Keratinocyte (primary cell): ENCODE results near the gene SEZ6. TPM values are rescaled to one million over a fixed set of nuclear protein-coding genes. Genes with fewer than 3 reads are reported as not detected.

Source experiments
- DNase-seq: peaks from one replicate; pipeline ENCODE4 v3.0.0-alpha.2; 2011; ENCODE audit warnings: low read depth, missing footprints, low spot score
- FAIRE-seq: peaks from 2 replicates; lab custom pipeline; 2011; peaks lifted over from hg19 to GRCh38; lab: Jason Lieb, UNC
- H2AFZ ChIP-seq: 2 replicates; pipeline ENCODE4 v1.6.0; 2012; ENCODE audit warnings: low read length, control low read depth, inconsistent platforms; ENCODE audit not compliant: control insufficient read depth
- H3K27ac ChIP-seq: 2 replicates; pipeline ENCODE4 v1.5.1; 2011; ENCODE audit warnings: low read length; ENCODE audit not compliant: control insufficient read depth, insufficient read depth
- H3K27me3 ChIP-seq: 3 replicates; pipeline ENCODE4 v1.6.0; 2011; ENCODE audit warnings: low read length; ENCODE audit not compliant: control insufficient read depth, insufficient read depth; ENCODE audit errors: extremely low read depth
- H3K36me3 ChIP-seq, 2 experiments: 2 replicates in 1 of 2; 3 replicates in 1 of 2; pipeline ENCODE4 v1.5.1; 2011; ENCODE audit warnings: low read length in 2 of 2, mild to moderate bottlenecking in 1 of 2; ENCODE audit not compliant: control insufficient read depth in 2 of 2, insufficient read depth in 2 of 2; ENCODE audit errors: extremely low read depth in 1 of 2
- H3K4me1 ChIP-seq: 3 replicates; pipeline ENCODE4 v1.5.1; 2011; ENCODE audit warnings: low read length; ENCODE audit not compliant: control insufficient read depth, insufficient read depth; ENCODE audit errors: extremely low read depth
- H3K4me2 ChIP-seq: 3 replicates; pipeline ENCODE4 v1.6.0; 2011; ENCODE audit warnings: low read depth, low read length; ENCODE audit not compliant: control insufficient read depth, insufficient read depth; ENCODE audit errors: extremely low read depth
- H3K4me3 ChIP-seq, 3 experiments: fragments of 200-600 bp in 1 of 3; sonication (generic) in 1 of 3; 2 replicates in 2 of 3; 3 replicates in 1 of 3; pipeline ENCODE4 v1.5.1; 2011 to 2016; ENCODE audit warnings: low read length in 3 of 3, mild to moderate bottlenecking in 3 of 3, control low read depth in 2 of 3, inconsistent platforms in 1 of 3, low read depth in 1 of 3, mixed read lengths in 1 of 3, mixed run types in 1 of 3, moderate library complexity in 1 of 3; ENCODE audit not compliant: control insufficient read depth in 2 of 3, insufficient read depth in 2 of 3; ENCODE audit errors: extremely low read depth in 1 of 3
- H3K79me2 ChIP-seq: 2 replicates; pipeline ENCODE4 v1.6.0; 2012; ENCODE audit warnings: low read length; ENCODE audit not compliant: control insufficient read depth, insufficient read depth
- H3K9ac ChIP-seq: 3 replicates; pipeline ENCODE4 v1.6.0; 2011; ENCODE audit warnings: low read length; ENCODE audit not compliant: control insufficient read depth, insufficient read depth; ENCODE audit errors: extremely low read depth
- H3K9me1 ChIP-seq: 3 replicates; pipeline ENCODE4 v1.6.0; 2011; ENCODE audit warnings: low read length; ENCODE audit not compliant: control insufficient read depth, insufficient read depth; ENCODE audit errors: extremely low read depth
- H3K9me3 ChIP-seq: 2 replicates; pipeline ENCODE4 v1.5.1; 2012; ENCODE audit warnings: low read depth, low read length; ENCODE audit not compliant: control insufficient read depth
- H4K20me1 ChIP-seq: 3 replicates; pipeline ENCODE4 v1.6.0; 2011; ENCODE audit warnings: low read length; ENCODE audit not compliant: control insufficient read depth, insufficient read depth; ENCODE audit errors: extremely low read depth
- EZH2 ChIP-seq: IDR thresholded peaks from one replicate; pipeline ENCODE4 v1.6.1; 2012; ENCODE audit warnings: inconsistent platforms, mild to moderate bottlenecking, low read length, moderate library complexity
- dilution Hi-C: fragments of 300-500 bp; cut with MboI; formaldehyde crosslinking; loops from one replicate; pipeline ENCODE4 v1.7.0; 2020; ENCODE audit warnings: low sequenced_read_pairs; ENCODE audit not compliant: extremely low pct_ligation_motif_present
- polyA plus RNA-seq, 5 experiments: library from polyadenylated mRNA; depleted of rRNA in 3 of 5; stranded (reverse) in 3 of 5; stranded (forward) in 1 of 5; unstranded in 1 of 5; fragments of >200 nt; gene quantifications; 1 replicate in 1 of 5; 2 replicates in 3 of 5; 3 replicates in 1 of 5; pipeline versions ENCODE4 v1.2.1 to v1.2.3, GENCODE V29; 2011 to 2012; ENCODE audit warnings: missing spikeins in 2 of 5, low read depth in 1 of 5, low replicate concordance in 1 of 5
- TF ChIP-seq, protein P1 (sequence below), 3 experiments: IDR thresholded peaks in 1 of 3; conservative IDR thresholded peaks in 1 of 3; optimal IDR thresholded peaks in 1 of 3; 2 replicates in 2 of 3; 3 replicates in 1 of 3; pipeline versions ENCODE3 to v1.5.1; 2011; ENCODE audit warnings: low read length in 3 of 3, mild to moderate bottlenecking in 3 of 3, moderate library complexity in 2 of 3, control low read depth in 1 of 3, inconsistent platforms in 1 of 3; ENCODE audit not compliant: insufficient read depth in 2 of 3; ENCODE audit errors: extremely low read depth in 1 of 3

Gene SEZ6
- polyA plus RNA-seq, 1 donor (not counting 4 experiments of a cell fraction or from before 2014, with no cell fraction given) = not detected

DNA sequence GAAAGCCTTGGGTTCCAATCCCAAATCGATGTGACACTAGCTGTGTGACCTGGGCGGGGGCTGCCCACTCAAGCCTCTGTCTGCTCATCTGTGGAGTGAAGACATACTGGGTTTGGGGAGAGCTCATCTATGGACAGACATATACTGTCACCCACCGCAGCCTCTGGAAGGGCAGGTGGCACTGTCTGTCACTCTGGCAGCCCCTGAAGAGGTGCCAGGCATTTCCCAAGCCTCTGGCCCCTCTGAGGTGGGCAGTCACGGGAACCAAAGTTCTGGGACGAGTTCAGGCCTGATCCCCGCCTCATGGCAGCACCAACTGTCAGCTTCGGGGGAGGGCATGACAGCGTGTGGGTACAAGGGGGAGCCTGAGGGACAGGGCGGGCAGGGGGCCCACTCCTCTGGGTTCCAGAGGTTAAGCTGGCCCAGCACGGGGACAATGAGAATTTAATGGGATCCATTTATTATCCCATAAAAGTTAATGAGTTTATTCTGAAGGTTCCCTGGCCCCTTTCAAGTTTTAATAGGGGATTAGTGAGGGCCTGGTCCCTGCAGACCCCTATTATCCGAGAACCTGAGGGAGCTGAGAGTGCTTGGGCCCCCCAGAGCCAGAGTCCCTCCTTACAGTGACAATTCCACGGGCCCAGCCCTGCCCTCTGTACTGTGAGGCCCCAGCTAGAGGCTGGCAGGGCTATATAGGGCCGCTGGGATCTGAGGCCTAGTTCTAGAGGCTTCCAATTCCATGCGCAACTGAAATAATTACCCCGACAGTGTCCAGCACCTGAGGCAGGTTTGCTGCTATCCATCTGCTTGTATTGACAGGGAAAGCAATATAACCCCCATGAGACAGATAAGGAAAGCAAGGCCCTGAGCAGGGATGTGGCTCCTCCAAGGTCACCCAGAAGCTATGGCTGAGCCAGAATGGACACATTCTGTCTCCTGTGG is 18.8 kb downstream of the SEZ6 start:
- DNase-seq = no peak
- H3K9ac ChIP-seq = no peak overlapping the region
- peaks cover 37% of the 10 kb centered on the region for H3K27me3 ChIP-seq
- no peak overlapping the region for H3K27ac ChIP-seq
- TF ChIP-seq, protein P1, sequence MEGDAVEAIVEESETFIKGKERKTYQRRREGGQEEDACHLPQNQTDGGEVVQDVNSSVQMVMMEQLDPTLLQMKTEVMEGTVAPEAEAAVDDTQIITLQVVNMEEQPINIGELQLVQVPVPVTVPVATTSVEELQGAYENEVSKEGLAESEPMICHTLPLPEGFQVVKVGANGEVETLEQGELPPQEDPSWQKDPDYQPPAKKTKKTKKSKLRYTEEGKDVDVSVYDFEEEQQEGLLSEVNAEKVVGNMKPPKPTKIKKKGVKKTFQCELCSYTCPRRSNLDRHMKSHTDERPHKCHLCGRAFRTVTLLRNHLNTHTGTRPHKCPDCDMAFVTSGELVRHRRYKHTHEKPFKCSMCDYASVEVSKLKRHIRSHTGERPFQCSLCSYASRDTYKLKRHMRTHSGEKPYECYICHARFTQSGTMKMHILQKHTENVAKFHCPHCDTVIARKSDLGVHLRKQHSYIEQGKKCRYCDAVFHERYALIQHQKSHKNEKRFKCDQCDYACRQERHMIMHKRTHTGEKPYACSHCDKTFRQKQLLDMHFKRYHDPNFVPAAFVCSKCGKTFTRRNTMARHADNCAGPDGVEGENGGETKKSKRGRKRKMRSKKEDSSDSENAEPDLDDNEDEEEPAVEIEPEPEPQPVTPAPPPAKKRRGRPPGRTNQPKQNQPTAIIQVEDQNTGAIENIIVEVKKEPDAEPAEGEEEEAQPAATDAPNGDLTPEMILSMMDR (optimal IDR thresholded peaks at IDR 0.05 in 1 of 3, IDR thresholded peaks at IDR 0.05 in 1 of 3, conservative IDR thresholded peaks at IDR 0.05 in 1 of 3; ENCODE audit: extremely low read depth in 1 of 3, insufficient read depth in 2 of 3, low read length in 3 of 3) = no peak
- no peak for TF ChIP-seq EZH2
- no peak overlapping the region for H3K4me3 ChIP-seq
- no peaks in the 10 kb centered on the region for H3K9me1 ChIP-seq
- H4K20me1 ChIP-seq = no peaks in the 10 kb centered on the region
- dilution Hi-C loops = no loop called here
- H3K4me1 ChIP-seq = no peaks in the 10 kb centered on the region
- no peak overlapping the region for H3K4me2 ChIP-seq
- no peak overlapping the region for H2AFZ ChIP-seq
- H3K79me2 ChIP-seq = no peaks in the 10 kb centered on the region
- H3K36me3 ChIP-seq = no peaks in the 10 kb centered on the region
- no peaks in the 10 kb centered on the region for H3K9me3 ChIP-seq
- FAIRE-seq = no peak

DNA sequence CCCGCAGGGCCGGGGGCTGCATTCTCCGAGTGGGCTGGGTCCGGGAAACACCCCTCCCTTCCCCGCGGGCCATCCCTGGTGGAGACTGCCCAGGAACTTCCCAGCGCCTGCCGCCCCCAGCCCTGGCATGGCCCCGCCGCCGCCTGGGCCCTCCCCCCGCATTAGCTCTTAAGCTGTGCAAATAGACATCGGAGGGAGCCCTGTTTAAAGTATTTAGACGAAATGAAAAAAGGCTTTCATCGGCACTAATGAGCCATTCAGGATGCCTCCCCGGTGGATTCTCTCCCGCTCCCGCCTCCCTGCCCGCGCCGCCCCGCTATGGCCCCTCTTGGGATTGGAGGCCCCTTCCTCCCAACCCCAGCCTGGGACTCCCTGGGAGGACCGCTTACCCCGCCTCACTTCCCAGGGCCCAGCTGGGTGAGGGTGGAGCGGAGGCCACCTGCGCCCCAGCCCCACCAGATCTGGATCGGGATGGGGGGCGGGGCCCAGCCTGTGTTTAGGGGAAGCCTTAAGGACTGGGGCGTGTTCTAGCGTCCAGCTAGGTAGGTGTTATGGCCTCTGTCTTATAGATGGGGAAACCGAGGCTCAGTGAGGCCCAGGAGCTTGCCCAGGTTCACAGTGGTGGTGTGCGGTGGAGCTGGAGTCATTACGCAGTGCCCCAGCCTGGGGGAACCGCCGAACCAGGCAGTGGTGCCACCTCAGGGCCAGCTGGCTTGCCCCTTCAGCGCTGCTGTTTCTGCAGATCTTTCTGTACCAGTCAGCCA is 19.7 kb downstream of the SEZ6 start:
- Histone ChIP-seq H3K27ac (no peak overlapping the region), H3K9ac (no peak overlapping the region), H3K27me3 (peaks cover 38% of the 10 kb centered on the region), H3K36me3 (no peaks in the 10 kb centered on the region), H4K20me1 (no peaks in the 10 kb centered on the region), H3K9me1 (no peaks in the 10 kb centered on the region), H3K4me1 (no peaks in the 10 kb centered on the region), H2AFZ (no peak overlapping the region), H3K4me3 (no peak overlapping the region), H3K4me2 (no peak overlapping the region), H3K9me3 (no peaks in the 10 kb centered on the region), H3K79me2 (no peaks in the 10 kb centered on the region)
- TF ChIP-seq, protein P1 (optimal IDR thresholded peaks at IDR 0.05 in 1 of 3, IDR thresholded peaks at IDR 0.05 in 1 of 3, conservative IDR thresholded peaks at IDR 0.05 in 1 of 3; ENCODE audit: extremely low read depth in 1 of 3, insufficient read depth in 2 of 3, low read length in 3 of 3) = no peak
- TF ChIP-seq EZH2 = no peak
- FAIRE-seq = no peak
- no peak for DNase-seq
- dilution Hi-C loops = no loop called here
